ENCODE results near the gene SLC25A25. TPM values are rescaled to one million over a fixed set of nuclear protein-coding genes. Genes with fewer than 3 reads are reported as not detected.
"Not testable (repeated sequence)": the region's sequence is repeated elsewhere in the genome, so short reads cannot be mapped to it uniquely, and the experiment has no call there.

SLC25A25 gene
- total RNA-seq, 1 experiment from 2014 or later: 24.9 TPM

DNA sequence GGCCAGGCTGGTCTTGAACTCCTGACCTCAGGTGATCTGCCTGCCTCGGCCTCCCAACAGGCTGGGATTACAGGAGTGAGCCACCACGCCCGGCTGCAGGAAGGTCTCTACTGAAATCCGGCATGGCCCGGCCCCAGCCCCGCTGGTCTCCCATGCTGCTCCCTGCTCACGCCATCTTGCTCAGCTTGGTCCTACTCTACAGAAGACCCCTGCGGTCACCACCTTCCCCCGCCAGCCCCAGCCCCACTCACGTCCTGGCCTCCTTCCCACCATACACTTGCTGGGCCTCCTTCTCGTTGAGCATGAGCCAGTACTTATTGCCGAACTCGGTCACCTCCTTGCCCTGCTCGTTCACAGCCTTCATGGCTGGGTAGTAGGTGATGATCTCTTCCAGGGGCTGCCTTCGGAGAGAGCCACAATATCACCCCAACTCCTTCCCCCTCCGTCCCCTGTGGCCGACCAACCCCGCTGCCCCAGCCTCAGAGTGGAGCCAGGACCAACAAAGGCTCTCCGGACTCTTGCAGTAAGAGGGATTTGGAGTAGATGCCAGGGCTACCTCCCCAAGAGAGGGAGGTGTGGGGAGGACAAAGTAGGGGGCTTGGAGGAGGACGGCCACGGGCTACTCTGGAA is 55.5 kb downstream of the SLC25A25 start:
- no peak for DNase-seq (ENCODE audit: low read depth)

DNA sequence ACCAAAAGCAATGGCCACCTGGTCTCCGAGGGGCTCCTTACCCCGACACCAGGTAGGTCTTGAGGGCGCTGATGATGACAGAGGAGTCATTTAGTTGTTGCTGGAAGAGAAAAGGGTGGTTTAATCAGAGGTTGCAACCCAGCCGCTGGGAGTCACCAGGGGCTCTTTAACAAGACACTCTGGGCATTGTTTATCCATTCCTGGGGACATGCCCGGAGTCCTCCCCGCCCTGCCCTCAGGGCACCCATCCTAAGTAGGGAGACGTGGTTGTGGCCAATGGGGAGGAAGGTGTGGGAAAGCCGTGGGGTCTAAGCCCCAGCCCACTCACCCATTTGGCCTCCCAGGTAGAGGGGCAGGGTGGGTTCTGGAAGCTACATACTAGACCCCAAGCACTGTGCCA is 56.4 kb downstream of the SLC25A25 start:
- DNase-seq (ENCODE audit: low read depth): no peak

DNA sequence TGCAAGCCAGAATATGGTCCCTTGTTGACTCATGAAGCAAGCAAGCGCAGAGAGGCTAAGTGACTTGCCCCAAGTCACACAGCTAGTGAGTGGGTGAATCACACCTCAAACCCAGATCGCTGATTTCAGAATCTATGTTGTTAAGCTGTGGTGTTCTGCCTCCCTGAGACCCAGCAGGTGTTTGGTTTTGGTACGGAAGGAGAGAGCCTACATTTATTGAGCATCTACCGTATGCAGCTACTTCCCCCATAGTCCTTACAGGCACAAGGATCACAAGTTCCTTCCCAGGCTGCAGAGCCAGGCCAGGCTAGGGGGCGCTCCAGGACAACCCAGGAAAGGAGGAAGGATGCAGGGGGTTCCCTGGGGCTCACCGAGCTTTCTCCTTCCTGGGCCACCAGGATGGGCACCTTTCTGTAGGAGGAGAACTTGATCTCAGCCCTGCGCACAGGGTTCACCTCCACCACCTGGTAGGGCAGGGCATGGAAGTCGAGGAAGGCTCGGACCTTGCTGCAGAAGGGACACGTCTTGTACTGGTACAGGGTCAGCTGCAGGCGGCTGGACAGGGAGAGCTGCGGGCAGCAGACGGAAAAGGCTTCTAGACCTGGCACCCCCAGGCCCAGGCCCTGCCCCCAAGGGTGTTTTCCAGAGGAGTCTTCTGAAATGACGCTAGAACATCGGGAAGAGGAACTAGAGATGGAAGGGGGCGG is 57.0 kb downstream of the SLC25A25 start:
- DNase-seq (ENCODE audit: low read depth): no peak

DNA sequence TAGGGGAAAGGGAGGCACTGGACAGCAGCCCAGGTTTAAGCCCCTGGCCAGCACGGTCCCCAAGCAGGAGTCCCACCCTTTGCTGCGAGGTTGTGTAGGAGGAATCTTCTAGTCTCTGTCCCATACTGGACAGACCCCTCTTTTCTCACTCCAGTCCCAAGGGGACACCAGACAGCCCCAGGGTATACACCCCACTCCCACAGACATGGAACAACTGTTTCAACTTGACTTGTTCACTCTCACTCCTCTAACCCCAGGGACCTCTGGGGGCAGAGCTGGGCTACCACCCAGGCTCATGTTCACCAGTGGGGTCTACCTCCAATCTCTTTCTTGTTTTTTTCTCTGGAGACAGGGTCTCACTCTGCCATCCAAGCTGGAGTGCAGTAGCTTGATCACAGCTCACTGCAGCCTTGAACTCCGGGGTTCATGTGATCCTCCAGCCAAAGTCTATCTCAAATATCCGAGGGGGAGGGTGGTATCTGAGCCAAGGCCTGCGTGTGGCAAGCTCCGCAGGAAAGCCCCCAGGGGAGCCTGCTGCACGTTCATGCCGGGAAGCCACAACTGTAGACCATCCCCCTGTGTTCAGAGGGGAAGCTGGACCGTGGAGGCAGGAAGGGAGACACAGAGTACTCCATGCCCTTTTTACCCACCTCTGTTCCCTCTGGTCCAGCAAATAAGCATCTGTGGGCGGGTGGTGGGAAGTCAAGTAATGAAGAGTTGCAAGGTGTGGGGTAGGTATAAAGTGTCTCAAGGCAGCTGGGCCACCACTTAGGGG is 57.7 kb downstream of the SLC25A25 start:
- DNase-seq (ENCODE audit: low read depth): no peak

DNA sequence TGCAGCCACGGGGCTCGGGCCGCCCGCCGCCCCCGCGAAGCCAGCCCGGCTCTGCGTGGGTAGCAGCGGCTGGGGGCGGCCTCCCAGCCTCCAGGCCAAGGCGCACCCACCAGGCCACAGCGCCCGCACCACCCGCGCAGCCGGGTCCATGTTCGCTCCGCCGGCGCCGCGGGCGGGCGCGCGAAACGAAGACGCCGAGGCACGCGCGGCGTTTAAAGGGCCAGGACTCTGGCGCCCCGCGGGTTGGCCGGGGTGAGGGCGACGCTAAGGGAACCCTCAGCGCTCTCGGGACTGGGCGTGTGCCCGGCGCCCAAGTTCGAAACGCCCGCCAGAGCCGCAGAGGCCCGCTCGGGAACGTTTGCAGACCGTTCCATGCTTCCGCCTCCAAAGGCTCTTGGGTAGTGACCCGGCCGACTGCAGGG is 59.5 kb downstream of the SLC25A25 start, which contains the start of gene PTGES2:
Gene PTGES2 (minus strand): TSS at position 162 of the 422 bp plus-strand sequence. CDS start 12 bp downstream, at position 150.
- DNase-seq (ENCODE audit: low read depth): peak; percentile 82

DNA sequence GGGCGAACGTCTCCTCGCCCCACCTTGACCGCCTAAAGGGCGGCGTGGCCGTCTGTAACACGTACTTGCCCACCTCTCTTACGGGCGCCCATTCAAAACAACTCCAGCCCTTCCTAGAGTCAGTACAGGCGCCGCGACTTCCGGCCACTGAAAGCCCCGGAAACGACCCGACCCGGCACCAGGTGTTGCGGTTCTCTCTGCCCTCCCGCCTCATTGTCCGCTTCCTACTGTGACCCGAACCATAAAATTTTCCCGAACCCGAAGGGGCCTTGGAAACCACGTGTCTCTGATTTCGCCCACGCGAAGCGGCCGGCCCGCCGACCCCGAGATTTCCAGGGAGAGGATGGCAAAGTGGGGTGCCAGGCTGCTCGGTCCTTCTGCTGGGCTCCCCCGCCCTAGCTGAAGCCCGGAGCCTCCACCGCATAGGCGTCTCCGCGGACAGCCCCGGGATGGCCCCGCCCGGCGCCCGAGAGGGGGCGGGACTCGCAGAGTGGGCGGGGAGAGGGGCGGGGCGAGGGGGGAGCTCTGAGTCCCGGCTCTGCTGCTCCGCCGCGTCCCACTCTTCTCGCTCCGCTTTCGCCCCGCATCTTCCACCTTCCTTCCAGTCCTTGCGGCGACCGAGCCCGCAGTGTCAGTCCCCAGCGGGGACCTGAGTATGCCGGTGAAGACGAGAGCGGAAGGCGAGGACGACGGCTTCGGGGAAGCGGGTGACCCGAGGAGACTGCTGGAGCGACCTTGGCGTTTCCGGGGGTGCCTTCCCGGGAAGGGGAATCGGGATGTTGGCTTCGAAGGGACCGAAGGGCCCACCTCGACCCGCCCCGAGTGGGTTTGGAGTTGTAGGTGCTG is 60.2 kb downstream of the SLC25A25 start:
- peak; percentile 88 for DNase-seq (ENCODE audit: low read depth)

DNA sequence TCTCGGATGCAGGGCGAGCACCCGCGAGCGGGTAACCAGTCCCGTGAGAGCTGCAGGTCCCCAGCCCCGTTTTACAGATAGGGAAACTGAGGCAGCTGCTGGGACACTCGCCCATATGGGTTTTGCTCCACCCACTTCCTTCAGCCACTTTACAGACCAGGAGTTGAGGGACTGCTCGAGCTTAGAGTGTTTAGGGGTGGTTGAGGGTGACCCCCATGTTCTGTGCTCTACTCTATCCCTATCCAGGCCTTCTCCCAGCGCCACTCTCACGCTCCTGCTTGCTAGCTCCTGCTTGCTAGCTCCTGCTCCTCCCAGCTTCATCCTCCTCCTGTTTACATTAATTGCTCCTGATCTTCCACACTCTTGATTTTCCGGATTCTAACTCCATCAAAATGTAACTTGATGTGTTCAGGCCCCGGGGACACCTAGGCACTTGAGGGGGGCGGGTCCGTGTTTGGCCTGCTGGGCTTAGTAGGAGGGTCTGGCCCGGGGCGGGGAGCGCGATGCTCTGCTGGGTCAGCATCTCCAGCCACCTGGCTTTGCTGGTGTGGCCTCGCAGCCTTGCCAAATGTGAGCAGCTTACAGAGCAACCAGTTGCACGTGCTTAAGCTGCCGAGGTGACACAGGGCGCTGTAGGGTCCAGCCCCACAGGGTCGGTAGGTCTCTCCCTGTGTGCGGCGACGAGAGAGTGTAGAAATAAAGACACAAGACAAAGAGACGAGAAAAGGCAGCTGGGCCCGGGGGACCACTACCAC is 61.0 kb downstream of the SLC25A25 start:
- no peak for DNase-seq (ENCODE audit: low read depth)

DNA sequence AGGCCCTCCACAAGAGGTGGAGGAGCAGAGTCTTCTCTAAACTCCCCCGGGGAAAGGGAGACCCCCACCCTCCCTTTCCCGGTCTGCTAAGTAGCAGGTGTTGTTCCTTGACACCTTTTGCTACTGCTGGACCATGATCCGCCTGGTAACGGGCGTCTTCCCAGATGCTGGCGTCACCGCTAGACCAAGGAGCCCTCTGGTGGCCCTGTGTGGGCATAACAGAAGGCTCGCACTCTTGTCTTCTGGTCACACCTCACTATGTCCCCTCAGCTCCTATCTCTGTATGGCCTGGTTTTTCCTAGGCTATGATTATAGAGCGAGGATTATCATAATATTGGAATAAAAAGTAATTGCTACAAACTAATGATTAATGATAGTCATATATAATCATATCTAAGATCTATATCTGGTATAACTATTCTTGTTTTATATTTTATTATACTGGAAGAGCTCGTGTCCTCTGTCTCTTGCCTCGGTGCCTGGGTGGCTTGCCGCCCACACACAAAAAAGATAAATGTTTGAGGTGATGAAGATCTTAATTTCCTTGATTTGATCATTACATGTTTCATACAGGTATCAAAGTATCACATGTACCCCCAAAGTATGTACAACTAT is 62.1 kb downstream of the SLC25A25 start:
- DNase-seq (ENCODE audit: low read depth): not testable (repeated sequence)

DNA sequence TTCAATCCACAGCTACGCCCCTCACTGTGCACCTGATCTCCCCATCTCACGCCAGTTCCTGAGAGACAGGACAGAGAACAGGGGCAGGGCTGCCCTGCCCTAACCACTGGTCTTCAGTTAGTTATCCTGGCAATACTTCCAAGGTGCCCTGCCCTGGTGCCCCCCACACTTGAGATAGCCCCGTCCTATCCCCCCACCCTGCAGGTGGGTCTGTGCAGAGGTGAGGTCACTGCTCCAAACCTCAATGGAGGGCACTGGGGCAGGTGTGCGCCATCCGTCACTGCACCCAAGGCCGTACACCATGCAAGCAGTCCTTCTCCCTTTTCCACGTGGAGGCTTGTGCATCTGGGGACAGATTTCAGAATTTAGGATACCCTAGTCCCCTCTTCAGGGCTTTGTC is 62.6 kb downstream of the SLC25A25 start:
- DNase-seq (ENCODE audit: low read depth): not testable (repeated sequence)

DNA sequence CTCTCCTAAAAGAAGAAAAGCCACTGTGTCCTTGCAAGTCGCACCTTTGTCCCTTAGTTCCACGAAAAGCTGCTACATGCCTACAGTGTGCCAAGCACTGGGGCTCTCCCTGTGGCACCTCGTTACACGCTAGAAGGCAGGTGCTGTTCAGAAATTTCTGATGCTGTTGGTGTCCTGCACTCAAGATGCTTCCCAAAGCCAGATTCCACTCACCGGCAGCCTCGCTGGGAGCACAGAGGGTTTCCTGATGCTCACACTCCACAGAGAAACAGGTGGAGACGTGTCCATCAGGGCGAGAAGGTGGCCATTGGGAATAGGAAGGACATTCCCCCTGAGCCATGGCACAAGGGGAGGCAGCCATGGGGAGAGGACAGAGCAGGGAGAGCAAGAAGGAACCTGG is 63.3 kb downstream of the SLC25A25 start:
- DNase-seq (ENCODE audit: low read depth): not testable (repeated sequence)

DNA sequence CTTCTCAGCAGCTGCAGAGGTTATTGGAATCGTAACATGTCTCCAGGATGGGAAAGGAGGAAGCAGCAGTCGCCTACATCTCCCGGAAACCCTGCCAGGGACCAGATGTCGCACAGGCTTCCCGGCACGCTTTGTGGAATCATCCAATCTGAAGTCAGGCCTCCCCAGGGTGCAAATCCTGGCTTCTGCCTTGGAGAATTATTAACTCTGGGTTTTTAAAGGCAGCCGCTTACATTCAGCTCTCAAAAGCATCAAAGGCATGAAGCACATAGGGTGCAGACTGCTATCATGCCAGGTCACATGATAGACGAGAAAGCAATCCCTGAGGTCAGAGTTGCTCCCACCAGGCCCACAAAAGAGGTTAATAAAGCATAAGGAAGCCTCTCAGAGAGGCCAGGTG is 64.1 kb downstream of the SLC25A25 start:
- not testable (repeated sequence) for DNase-seq (ENCODE audit: low read depth)

DNA sequence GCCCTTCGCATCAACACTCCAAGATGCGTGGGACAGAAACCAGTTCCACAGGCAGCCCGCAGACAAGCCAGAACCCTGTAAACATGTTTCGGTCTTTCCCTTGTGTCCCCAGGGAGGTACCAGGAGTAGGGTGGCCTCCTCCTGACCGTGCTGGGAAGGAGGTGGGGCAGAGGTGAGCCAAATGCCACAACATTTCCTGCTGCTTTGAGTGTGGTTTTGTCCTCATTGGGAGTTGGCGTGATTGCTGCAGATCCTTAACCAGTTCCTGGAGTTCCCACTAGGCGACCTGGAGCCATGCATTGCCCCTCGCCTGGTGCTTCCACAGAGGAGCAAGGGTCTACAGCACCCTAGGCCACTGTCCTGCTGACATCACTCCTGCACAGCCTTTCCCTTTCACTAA is 67.5 kb downstream of the SLC25A25 start:
- not testable (repeated sequence) for DNase-seq (ENCODE audit: low read depth)

DNA sequence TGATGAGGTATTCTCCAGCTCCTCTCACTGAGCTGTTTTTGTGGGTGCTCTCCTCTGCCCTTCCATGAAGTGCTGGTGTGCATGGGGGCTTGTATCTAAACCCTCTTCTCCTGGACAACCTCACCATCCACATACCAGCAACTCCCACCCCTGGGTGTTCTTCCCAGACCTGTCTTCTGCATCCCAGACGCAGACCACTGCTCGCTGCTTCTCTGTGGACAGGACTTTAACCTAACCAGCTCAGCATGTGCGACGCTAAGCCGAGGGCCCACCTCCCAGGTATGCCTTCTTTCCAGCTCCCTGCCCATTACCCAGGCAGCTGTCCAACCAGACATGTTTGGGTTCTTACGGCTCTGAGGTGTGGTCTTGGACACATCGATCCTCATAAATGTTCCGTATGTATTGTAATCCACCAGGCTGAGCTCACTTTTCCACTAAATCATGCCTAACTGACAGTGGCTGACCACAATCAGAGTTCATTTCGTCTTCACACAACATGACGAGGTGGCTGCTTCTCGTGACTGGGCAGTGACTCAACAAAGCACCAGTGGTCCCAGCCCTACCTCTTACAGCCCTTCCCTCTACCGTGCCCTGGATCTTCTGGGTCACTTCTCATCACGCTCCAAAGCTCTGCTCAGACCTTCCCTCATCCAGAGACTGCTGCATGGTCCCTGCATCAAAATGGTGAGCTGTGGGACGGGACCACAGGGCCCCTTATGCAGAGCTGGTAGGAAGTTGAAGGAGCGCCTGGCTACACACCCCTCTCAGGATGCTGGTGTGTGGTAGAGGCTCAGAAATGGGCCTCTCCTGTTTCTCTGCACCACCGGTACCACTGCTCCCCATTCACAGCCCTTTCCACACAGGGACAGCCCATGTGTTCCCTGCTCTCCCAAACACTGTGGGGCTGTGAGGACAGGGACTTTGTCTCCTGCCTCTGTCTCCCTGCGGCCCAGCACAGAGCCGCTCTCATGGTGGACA is 69.1 kb downstream of the SLC25A25 start:
- DNase-seq (ENCODE audit: low read depth): peak; percentile 71

DNA sequence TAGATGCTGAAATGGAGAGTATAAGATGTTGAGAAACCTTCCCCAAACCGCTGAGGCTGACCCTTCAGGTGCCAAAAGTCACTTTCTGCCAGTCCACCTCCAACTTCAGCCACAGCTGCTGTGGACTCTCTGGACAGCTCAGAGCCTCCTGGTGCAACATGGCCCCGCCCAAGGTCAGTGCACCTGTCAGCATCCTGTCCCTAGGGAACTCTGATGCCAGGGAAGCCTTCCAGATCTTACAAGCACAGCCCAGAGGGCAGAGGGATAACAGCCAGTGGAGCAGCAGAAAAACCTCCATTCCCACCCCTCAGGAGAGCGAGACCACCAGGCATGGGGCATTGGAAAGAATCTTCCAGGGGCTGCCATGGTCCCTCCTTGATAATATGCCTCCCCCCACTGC is 70.0 kb downstream of the SLC25A25 start:
- peak; percentile 62 for DNase-seq (ENCODE audit: low read depth)

DNA sequence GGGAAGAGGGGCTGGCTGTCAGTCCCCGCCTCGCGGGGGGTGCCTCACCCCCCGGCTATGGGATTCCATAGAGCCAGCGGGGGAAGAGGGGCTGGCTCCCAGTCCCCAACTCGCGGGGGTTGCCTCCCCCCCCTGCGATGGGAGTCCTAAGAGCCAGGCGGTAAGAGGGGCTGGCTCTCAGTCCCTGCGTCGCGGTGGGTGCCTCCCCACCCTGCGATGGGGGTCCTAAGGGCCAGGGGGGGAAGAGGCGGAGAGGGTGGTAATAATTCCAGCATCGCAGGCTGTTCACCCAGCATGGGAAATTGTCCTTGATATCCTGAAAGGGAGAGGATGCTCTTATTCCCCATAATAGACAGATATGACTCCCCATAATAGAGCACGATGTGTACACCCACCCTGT is 71.6 kb downstream of the SLC25A25 start:
- DNase-seq (ENCODE audit: low read depth): no peak

DNA sequence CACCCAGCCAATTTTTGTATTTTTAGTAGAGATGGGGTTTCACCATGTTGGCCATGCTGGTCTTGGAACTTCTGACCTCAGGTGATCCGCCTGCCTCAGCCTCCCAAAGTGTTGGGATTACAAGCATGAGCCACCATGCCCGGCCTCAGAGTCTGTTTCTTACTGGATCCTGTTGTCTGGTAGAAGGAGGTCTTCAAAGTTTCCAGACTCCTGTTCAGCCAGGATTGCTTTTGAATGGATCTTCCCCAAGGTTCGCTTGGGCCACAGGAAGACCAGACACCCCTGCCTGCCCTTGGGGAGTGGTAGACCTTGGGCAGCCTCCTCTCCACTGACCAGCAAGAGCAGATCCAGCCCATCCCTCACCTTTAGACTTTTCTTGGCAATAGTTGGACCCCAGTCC is 73.6 kb downstream of the SLC25A25 start:
- no peak for DNase-seq (ENCODE audit: low read depth)

DNA sequence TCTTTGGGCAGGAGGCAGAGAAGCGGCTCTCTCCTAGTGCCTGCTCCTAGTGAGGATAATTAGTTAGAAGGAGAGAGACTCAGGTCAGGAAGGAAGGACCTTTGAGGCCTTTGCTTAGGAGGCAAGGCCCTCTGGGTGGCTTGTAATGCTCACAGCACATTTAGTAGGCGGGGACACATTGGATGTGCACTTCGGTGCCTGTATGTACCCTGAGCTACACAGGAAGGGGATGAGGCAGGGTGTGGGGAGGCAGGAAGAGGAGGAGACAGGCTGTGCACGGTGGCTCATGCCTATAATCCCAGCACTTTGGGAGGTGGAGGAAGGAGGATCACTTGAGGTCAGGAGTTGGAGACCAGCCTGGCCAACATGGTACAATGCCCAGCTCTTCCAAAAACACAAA is 74.0 kb downstream of the SLC25A25 start:
- DNase-seq (ENCODE audit: low read depth): no peak

DNA sequence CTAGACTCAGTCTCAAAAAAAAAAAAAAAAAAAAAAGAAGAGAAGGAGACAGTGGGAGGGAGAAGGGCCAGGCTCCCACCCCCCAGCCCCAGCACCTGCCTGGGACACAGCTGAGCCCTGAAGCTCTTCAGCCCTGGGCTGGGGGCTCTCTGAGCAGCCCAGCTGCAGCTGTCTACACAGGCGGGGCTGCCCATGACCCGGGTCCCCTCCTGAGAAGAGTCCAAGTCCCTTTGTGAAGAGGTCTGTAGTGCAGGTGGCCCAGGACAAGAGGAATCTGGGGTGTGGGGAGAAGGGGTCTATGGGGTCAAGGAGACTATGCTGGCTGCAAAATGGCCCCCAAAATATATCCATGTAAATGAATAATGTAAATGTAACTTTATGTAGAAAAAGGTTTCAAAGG is 74.6 kb downstream of the SLC25A25 start:
- no peak for DNase-seq (ENCODE audit: low read depth)

Data from LHCN-M2 (cell line).